ENCODE data around the gene ASGR2. TPM values are rescaled to one million over a fixed set of nuclear protein-coding genes. Genes with fewer than 3 reads are reported as not detected.

Gene ASGR2
- polyA plus RNA-seq, 1 donor (not counting 4 experiments of a cell fraction or from before 2014, with no cell fraction given): not detected

- H3K9ac ChIP-seq (ENCODE audit: control insufficient read depth, extremely low read depth, insufficient read depth, low read length): no peak overlapping the region
- no peak for FAIRE-seq
- H3K27me3 ChIP-seq (ENCODE audit: control insufficient read depth, extremely low read depth, insufficient read depth, low read length): peaks cover 9% of the 10 kb centered on the region
- TF ChIP-seq, protein P1, sequence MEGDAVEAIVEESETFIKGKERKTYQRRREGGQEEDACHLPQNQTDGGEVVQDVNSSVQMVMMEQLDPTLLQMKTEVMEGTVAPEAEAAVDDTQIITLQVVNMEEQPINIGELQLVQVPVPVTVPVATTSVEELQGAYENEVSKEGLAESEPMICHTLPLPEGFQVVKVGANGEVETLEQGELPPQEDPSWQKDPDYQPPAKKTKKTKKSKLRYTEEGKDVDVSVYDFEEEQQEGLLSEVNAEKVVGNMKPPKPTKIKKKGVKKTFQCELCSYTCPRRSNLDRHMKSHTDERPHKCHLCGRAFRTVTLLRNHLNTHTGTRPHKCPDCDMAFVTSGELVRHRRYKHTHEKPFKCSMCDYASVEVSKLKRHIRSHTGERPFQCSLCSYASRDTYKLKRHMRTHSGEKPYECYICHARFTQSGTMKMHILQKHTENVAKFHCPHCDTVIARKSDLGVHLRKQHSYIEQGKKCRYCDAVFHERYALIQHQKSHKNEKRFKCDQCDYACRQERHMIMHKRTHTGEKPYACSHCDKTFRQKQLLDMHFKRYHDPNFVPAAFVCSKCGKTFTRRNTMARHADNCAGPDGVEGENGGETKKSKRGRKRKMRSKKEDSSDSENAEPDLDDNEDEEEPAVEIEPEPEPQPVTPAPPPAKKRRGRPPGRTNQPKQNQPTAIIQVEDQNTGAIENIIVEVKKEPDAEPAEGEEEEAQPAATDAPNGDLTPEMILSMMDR (optimal IDR thresholded peaks at IDR 0.05 in 1 of 3, IDR thresholded peaks at IDR 0.05 in 1 of 3, conservative IDR thresholded peaks at IDR 0.05 in 1 of 3; ENCODE audit: extremely low read depth in 1 of 3, insufficient read depth in 2 of 3, low read length in 3 of 3): no peak
- no peak for TF ChIP-seq EZH2 (IDR thresholded peaks at IDR 0.05; ENCODE audit: low read length)
- H3K4me1 ChIP-seq (ENCODE audit: control insufficient read depth, extremely low read depth, insufficient read depth, low read length): no peaks in the 10 kb centered on the region
- H3K9me1 ChIP-seq (ENCODE audit: control insufficient read depth, extremely low read depth, insufficient read depth, low read length): no peaks in the 10 kb centered on the region
- H3K4me3 ChIP-seq (ENCODE audit: control insufficient read depth in 2 of 3, extremely low read depth in 1 of 3, insufficient read depth in 2 of 3, low read depth in 1 of 3, low read length in 3 of 3): no peak overlapping the region
- no peaks in the 10 kb centered on the region for H3K79me2 ChIP-seq (ENCODE audit: control insufficient read depth, insufficient read depth, low read length)
- no peak for DNase-seq (ENCODE audit: low read depth, low spot score)
- H2AFZ ChIP-seq (ENCODE audit: control insufficient read depth, low read length): no peak overlapping the region
- dilution Hi-C loops (cut with MboI; ENCODE audit: extremely low pct_ligation_motif_present, low sequenced_read_pairs): no loop called here
- H3K36me3 ChIP-seq (ENCODE audit: control insufficient read depth in 2 of 2, extremely low read depth in 1 of 2, insufficient read depth in 2 of 2, low read length in 2 of 2): no peaks in the 10 kb centered on the region
- H3K9me3 ChIP-seq (ENCODE audit: control insufficient read depth, low read depth, low read length): peaks cover 2% of the 10 kb centered on the region
- no peak overlapping the region for H3K4me2 ChIP-seq (ENCODE audit: control insufficient read depth, extremely low read depth, insufficient read depth, low read depth, low read length)
- no peaks in the 10 kb centered on the region for H4K20me1 ChIP-seq (ENCODE audit: control insufficient read depth, extremely low read depth, insufficient read depth, low read length)
- no peak overlapping the region for H3K27ac ChIP-seq (ENCODE audit: control insufficient read depth, insufficient read depth, low read length)
These were observed 43.9 kb downstream of the ASGR2 start for GRCh38 chr17:7070712-7071111.

DNA sequence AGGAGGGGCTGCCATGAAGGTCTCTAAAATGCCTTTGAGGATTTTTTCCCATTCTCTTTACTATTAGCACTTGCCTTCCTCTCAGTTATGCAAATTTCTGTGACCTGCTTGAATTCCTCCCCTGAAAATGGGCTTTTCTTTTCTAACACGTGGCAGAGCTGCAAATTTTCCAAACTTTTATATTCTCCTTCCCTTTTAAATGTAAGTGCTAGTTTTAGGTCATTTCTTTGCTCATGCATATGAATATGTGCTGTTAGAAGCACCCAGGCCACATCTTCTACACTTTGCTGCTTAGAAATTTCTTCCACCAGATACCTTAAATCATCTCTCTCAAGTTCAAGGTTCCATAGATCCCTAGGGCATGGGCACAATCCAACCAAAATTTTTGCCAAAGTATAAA is 46.4 kb downstream of the ASGR2 start:
- FAIRE-seq (no peak), DNase-seq (ENCODE audit: low read depth, low spot score) (no peak)
- TF ChIP-seq EZH2 (IDR thresholded peaks at IDR 0.05; ENCODE audit: low read length): no peak
- TF ChIP-seq, protein P1 (optimal IDR thresholded peaks at IDR 0.05 in 1 of 3, IDR thresholded peaks at IDR 0.05 in 1 of 3, conservative IDR thresholded peaks at IDR 0.05 in 1 of 3; ENCODE audit: extremely low read depth in 1 of 3, insufficient read depth in 2 of 3, low read length in 3 of 3): no peak
- H3K4me1 ChIP-seq (ENCODE audit: control insufficient read depth, extremely low read depth, insufficient read depth, low read length): no peaks in the 10 kb centered on the region
- no peak overlapping the region for H3K27ac ChIP-seq (ENCODE audit: control insufficient read depth, insufficient read depth, low read length)
- H3K27me3 ChIP-seq (ENCODE audit: control insufficient read depth, extremely low read depth, insufficient read depth, low read length): peaks cover 15% of the 10 kb centered on the region
- H3K9me3 ChIP-seq (ENCODE audit: control insufficient read depth, low read depth, low read length): peaks cover 2% of the 10 kb centered on the region
- dilution Hi-C loops (cut with MboI; ENCODE audit: extremely low pct_ligation_motif_present, low sequenced_read_pairs): no loop called here
- no peaks in the 10 kb centered on the region for H3K36me3 ChIP-seq (ENCODE audit: control insufficient read depth in 2 of 2, extremely low read depth in 1 of 2, insufficient read depth in 2 of 2, low read length in 2 of 2)
- no peak overlapping the region for H3K4me2 ChIP-seq (ENCODE audit: control insufficient read depth, extremely low read depth, insufficient read depth, low read depth, low read length)
- H3K9ac ChIP-seq (ENCODE audit: control insufficient read depth, extremely low read depth, insufficient read depth, low read length): no peak overlapping the region
- H4K20me1 ChIP-seq (ENCODE audit: control insufficient read depth, extremely low read depth, insufficient read depth, low read length): no peaks in the 10 kb centered on the region
- no peaks in the 10 kb centered on the region for H3K79me2 ChIP-seq (ENCODE audit: control insufficient read depth, insufficient read depth, low read length)
- no peak overlapping the region for H3K4me3 ChIP-seq (ENCODE audit: control insufficient read depth in 2 of 3, extremely low read depth in 1 of 3, insufficient read depth in 2 of 3, low read depth in 1 of 3, low read length in 3 of 3)
- H2AFZ ChIP-seq (ENCODE audit: control insufficient read depth, low read length): no peak overlapping the region
- no peaks in the 10 kb centered on the region for H3K9me1 ChIP-seq (ENCODE audit: control insufficient read depth, extremely low read depth, insufficient read depth, low read length)

Measured in keratinocyte (primary cell).